ENCODE data around the gene YBX2.
A peak's percentile ranks its signal among the peaks of the same experiment; 100 is the strongest.
"Not testable (repeated sequence)": the region's sequence is repeated elsewhere in the genome, so short reads cannot be mapped to it uniquely, and the experiment has no call there.

The YBX2 gene

GRCh38 chr17:7262192-7262934 lies 32.1 kb downstream of the YBX2 start, which contains the start of gene CLDN7:
TSS of gene CLDN7 (minus strand) at chr17:7262478. CDS start at chr17:7262043, 435 bp downstream.
- DNase-seq = no peak

GRCh38 chr17:7261379-7262191 lies 32.9 kb downstream of the YBX2 start:
- DNase-seq = peak in 1 of 2 donors; percentile 40

GRCh38 chr17:7260651-7261378 lies 33.6 kb downstream of the YBX2 start:
- peak in 1 of 2 donors; percentile 49 for DNase-seq

- no peak for DNase-seq
These were observed 34.3 kb downstream of the YBX2 start for GRCh38 chr17:7260151-7260550.

GRCh38 chr17:7259555-7259889 lies 34.9 kb downstream of the YBX2 start:
- no peak for DNase-seq

- no peak for DNase-seq
These were observed 35.5 kb downstream of the YBX2 start for GRCh38 chr17:7258731-7259554.

- DNase-seq = no peak
These were observed 37.5 kb downstream of the YBX2 start for GRCh38 chr17:7256766-7257456.

GRCh38 chr17:7254511-7254910 lies 39.9 kb downstream of the YBX2 start:
- DNase-seq = no peak

GRCh38 chr17:7253082-7253481 lies 41.4 kb downstream of the YBX2 start:
- DNase-seq = no peak

GRCh38 chr17:7252176-7253043 lies 42.0 kb downstream of the YBX2 start, which contains the start of gene ELP5:
TSS of gene ELP5 (plus strand) at chr17:7252215. CDS start at chr17:7252551, 336 bp downstream.
- peak; percentile 90 to 91 for DNase-seq

- peak; percentile 99 for DNase-seq
These were observed 42.7 kb downstream of the YBX2 start, which contains the start of gene CTDNEP1 for GRCh38 chr17:7251661-7252175. TSS of gene CTDNEP1 (minus strand) at chr17:7251734. CDS start at chr17:7251296, 438 bp downstream.

GRCh38 chr17:7250695-7251627 lies 43.5 kb downstream of the YBX2 start:
- peak; percentile 47 to 66 for DNase-seq

- no peak for DNase-seq
These were observed 44.6 kb downstream of the YBX2 start for GRCh38 chr17:7249830-7250229.

- no peak for DNase-seq
These were observed 45.2 kb downstream of the YBX2 start for GRCh38 chr17:7249214-7249613.

- DNase-seq = no peak
These were observed 45.6 kb downstream of the YBX2 start for GRCh38 chr17:7248796-7249195.

GRCh38 chr17:7246779-7247178 lies 47.7 kb downstream of the YBX2 start:
- no peak for DNase-seq

GRCh38 chr17:7243838-7244237 lies 50.6 kb downstream of the YBX2 start:
- not testable (repeated sequence) for DNase-seq

- no peak for DNase-seq
These were observed 51.0 kb downstream of the YBX2 start for GRCh38 chr17:7243453-7243729.

GRCh38 chr17:7242717-7243452 lies 51.6 kb downstream of the YBX2 start:
- peak; percentile 92 to 95 for DNase-seq
